HL-60 (cell line): ENCODE data around the gene ACP1.

ENCODE experiments used
- DNase-seq, 2 experiments: peaks; one replicate each; pipeline ENCODE4 v3.0.0-alpha.2; 2010 to 2020; ENCODE audit warnings: low read depth in 1 of 2, low spot score in 1 of 2
- H3K27ac ChIP-seq: fragments of 250-450 bp; sonication (Bioruptor Pico); replicated peaks from 2 replicates; pipeline ENCODE4 v1.5.1; 2020; ENCODE audit warnings: mild to moderate bottlenecking, moderate library complexity
- H3K27me3 ChIP-seq: fragments of 250-450 bp; sonication (Bioruptor Pico); 2 replicates; pipeline ENCODE4 v1.5.1; 2021; ENCODE audit warnings: mild to moderate bottlenecking, moderate library complexity; ENCODE audit not compliant: insufficient read depth, poor library complexity, severe bottlenecking
- H3K4me3 ChIP-seq: replicated peaks from 2 replicates; pipeline ENCODE4 v1.5.1; 2011; ENCODE audit warnings: mild to moderate bottlenecking, control low read depth, low read length; ENCODE audit not compliant: insufficient read depth
- GABPA ChIP-seq: IDR thresholded peaks from 2 replicates; pipeline ENCODE4 v1.6.1; 2012; ENCODE audit warnings: low read depth
- POLR2AphosphoS5 ChIP-seq: IDR thresholded peaks from 2 replicates; pipeline ENCODE4 v1.6.1; 2012; ENCODE audit warnings: low read depth
- REST ChIP-seq: IDR thresholded peaks from 2 replicates; pipeline ENCODE4 v1.6.1; 2012; ENCODE audit warnings: low read depth; ENCODE audit not compliant: insufficient replicate concordance
- SPI1 ChIP-seq: IDR thresholded peaks from 2 replicates; pipeline ENCODE4 v1.6.1; 2012; ENCODE audit warnings: low read depth, mild to moderate bottlenecking, borderline replicate concordance
- TF ChIP-seq, protein P1 (sequence below): IDR thresholded peaks from one replicate; pipeline ENCODE4 v1.5.1; 2011; ENCODE audit warnings: low read length, control low read depth, inconsistent platforms; ENCODE audit not compliant: insufficient read depth

Gene ACP1

DNA sequence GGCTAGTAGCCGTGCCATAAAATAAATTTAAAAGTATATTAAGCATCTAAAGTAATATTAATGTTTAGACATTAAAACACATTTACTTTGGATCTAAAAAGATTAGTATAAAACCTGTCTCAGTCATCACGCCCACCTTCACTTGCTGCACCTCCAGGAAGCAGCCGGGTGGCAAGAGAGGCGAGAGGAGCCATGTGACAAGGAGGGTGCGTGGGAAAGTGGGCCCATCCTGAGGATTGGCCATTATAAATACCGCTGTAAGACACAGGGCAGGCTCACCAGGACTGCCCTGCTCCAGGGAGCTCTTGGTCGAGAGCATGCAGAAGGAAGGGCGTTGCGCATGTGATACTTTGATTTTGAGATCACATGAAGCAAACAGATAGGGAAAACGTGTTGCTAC lies 57.6 kb downstream of the ACP1 start:
- no peak overlapping the region for H3K4me3 ChIP-seq
- no peak for TF ChIP-seq POLR2AphosphoS5
- TF ChIP-seq, protein P1, sequence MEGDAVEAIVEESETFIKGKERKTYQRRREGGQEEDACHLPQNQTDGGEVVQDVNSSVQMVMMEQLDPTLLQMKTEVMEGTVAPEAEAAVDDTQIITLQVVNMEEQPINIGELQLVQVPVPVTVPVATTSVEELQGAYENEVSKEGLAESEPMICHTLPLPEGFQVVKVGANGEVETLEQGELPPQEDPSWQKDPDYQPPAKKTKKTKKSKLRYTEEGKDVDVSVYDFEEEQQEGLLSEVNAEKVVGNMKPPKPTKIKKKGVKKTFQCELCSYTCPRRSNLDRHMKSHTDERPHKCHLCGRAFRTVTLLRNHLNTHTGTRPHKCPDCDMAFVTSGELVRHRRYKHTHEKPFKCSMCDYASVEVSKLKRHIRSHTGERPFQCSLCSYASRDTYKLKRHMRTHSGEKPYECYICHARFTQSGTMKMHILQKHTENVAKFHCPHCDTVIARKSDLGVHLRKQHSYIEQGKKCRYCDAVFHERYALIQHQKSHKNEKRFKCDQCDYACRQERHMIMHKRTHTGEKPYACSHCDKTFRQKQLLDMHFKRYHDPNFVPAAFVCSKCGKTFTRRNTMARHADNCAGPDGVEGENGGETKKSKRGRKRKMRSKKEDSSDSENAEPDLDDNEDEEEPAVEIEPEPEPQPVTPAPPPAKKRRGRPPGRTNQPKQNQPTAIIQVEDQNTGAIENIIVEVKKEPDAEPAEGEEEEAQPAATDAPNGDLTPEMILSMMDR: no peak
- TF ChIP-seq SPI1: no peak
- no peak for TF ChIP-seq REST
- TF ChIP-seq GABPA: no peak
- H3K27ac ChIP-seq: no peak overlapping the region
- DNase-seq: no peak
- no peaks in the 10 kb centered on the region for H3K27me3 ChIP-seq

GRCh38 chr2:323035-323434 lies 58.3 kb downstream of the ACP1 start:
- no peaks in the 10 kb centered on the region for H3K27me3 ChIP-seq
- DNase-seq: no peak
- H3K4me3 ChIP-seq: no peak overlapping the region
- H3K27ac ChIP-seq: no peak overlapping the region
- TF ChIP-seq SPI1 (no peak), REST (no peak), GABPA (no peak), POLR2AphosphoS5 (no peak)
- TF ChIP-seq, protein P1: no peak
